ENCODE results near the gene FCGR3A. TPM values are rescaled to one million over a fixed set of nuclear protein-coding genes. Genes with fewer than 3 reads are reported as not detected.
"Not testable (repeated sequence)": the region's sequence is repeated elsewhere in the genome, so short reads cannot be mapped to it uniquely, and the experiment has no call there.

FCGR3A gene
- total RNA-seq, 1 experiment from 2014 or later: not detected

GRCh38 chr1:161531986-161532643 lies 17.5 kb downstream of the FCGR3A start:
- no peak for DNase-seq (ENCODE audit: extremely low read depth, low read depth)

- DNase-seq (ENCODE audit: extremely low read depth, low read depth): peak; percentile 98
Measured at GRCh38 chr1:161530671-161531641, 18.7 kb downstream of the FCGR3A start.

- DNase-seq (ENCODE audit: extremely low read depth, low read depth): peak; percentile 86
Measured at GRCh38 chr1:161530158-161530557, 19.5 kb downstream of the FCGR3A start.

GRCh38 chr1:161529463-161530104 lies 20.0 kb downstream of the FCGR3A start:
- peak; percentile 20 for DNase-seq (ENCODE audit: extremely low read depth, low read depth)

- peak; percentile 41 for DNase-seq (ENCODE audit: extremely low read depth, low read depth)
Measured at GRCh38 chr1:161528550-161528949, 21.1 kb downstream of the FCGR3A start.

GRCh38 chr1:161525918-161526317 lies 23.7 kb downstream of the FCGR3A start:
- DNase-seq (ENCODE audit: extremely low read depth, low read depth): not testable (repeated sequence)

- not testable (repeated sequence) for DNase-seq (ENCODE audit: extremely low read depth, low read depth)
Measured at GRCh38 chr1:161525321-161525720, 24.3 kb downstream of the FCGR3A start.

GRCh38 chr1:161524742-161525291 lies 24.8 kb downstream of the FCGR3A start:
- DNase-seq (ENCODE audit: extremely low read depth, low read depth): not testable (repeated sequence)

- DNase-seq (ENCODE audit: extremely low read depth, low read depth): peak; percentile 88
Measured at GRCh38 chr1:161523817-161524741, 25.5 kb downstream of the FCGR3A start, which contains the start of gene HSPA6. HSPA6 (plus strand) TSS chr1:161524540; CDS start chr1:161524659, 119 bp downstream.

GRCh38 chr1:161523041-161523816 lies 26.4 kb downstream of the FCGR3A start:
- not testable (repeated sequence) for DNase-seq (ENCODE audit: extremely low read depth, low read depth)

- not testable (repeated sequence) for DNase-seq (ENCODE audit: extremely low read depth, low read depth)
Measured at GRCh38 chr1:161513953-161514352, 35.7 kb downstream of the FCGR3A start.

GRCh38 chr1:161513448-161513780 lies 36.2 kb downstream of the FCGR3A start:
- DNase-seq (ENCODE audit: extremely low read depth, low read depth): not testable (repeated sequence)

GRCh38 chr1:161512636-161513447 lies 36.8 kb downstream of the FCGR3A start:
- not testable (repeated sequence) for DNase-seq (ENCODE audit: extremely low read depth, low read depth)

GRCh38 chr1:161511756-161512060 lies 37.9 kb downstream of the FCGR3A start:
- DNase-seq (ENCODE audit: extremely low read depth, low read depth): no peak

- DNase-seq (ENCODE audit: extremely low read depth, low read depth): no peak
Measured at GRCh38 chr1:161511018-161511755, 38.4 kb downstream of the FCGR3A start.

- DNase-seq (ENCODE audit: extremely low read depth, low read depth): no peak
Measured at GRCh38 chr1:161510477-161510876, 39.1 kb downstream of the FCGR3A start.
